Central memory CD8-positive, alpha-beta T cell (primary cell): ENCODE measurements around the gene SUSD3.

Experiments used
- ATAC-seq: fragments of 150-1000 bp; cut with Tn5 transposase; replicated peaks from 2 replicates; pipeline ENCODE4 v1.10.0; 2022; ENCODE audit warnings: mild to moderate bottlenecking, moderate FRiP score, moderate number of reproducible peaks; ENCODE audit not compliant: poor library complexity, severe bottlenecking; ENCODE audit errors: extremely low read depth
- DNase-seq, 2 donors: peaks; one replicate each; pipeline ENCODE4 v3.0.0; 2021; ENCODE audit warnings: low spot score in 2 of 2
- H3K27ac Mint-ChIP-seq: one replicate; pipeline ENCODE4 v1.8.0; 2022; ENCODE audit warnings: low read depth, mild to moderate bottlenecking, moderate library complexity, mixed read lengths
- H3K27me3 Mint-ChIP-seq: one replicate; pipeline ENCODE4 v1.8.0; 2022; ENCODE audit warnings: mixed read lengths
- H3K36me3 Mint-ChIP-seq: one replicate; pipeline ENCODE4 v1.8.0; 2022; ENCODE audit warnings: mild to moderate bottlenecking, moderate library complexity, mixed read lengths; ENCODE audit not compliant: insufficient read depth
- H3K4me1 Mint-ChIP-seq: one replicate; pipeline ENCODE4 v1.8.0; 2022; ENCODE audit warnings: mixed read lengths
- H3K4me3 Mint-ChIP-seq: one replicate; pipeline ENCODE4 v1.8.0; 2022; ENCODE audit warnings: mild to moderate bottlenecking, moderate library complexity, mixed read lengths
- H3K9me3 Mint-ChIP-seq: one replicate; pipeline ENCODE4 v1.8.0; 2022; ENCODE audit warnings: mixed read lengths

Gene SUSD3

GRCh38 chr9:93033531-93033930 lies 25.0 kb upstream of the SUSD3 start:
- H3K4me3 Mint-ChIP-seq: no peak overlapping the region
- peak overlapping the region; percentile 85 for H3K27ac Mint-ChIP-seq
- peaks cover 37% of the 10 kb centered on the region for H3K36me3 Mint-ChIP-seq
- H3K4me1 Mint-ChIP-seq: peaks cover 36% of the 10 kb centered on the region
- ATAC-seq: no peak
- H3K27me3 Mint-ChIP-seq: no peaks in the 10 kb centered on the region
- DNase-seq: no peak
- no peaks in the 10 kb centered on the region for H3K9me3 Mint-ChIP-seq

- Mint-ChIP-seq H3K9me3 (no peaks in the 10 kb centered on the region), H3K36me3 (peaks cover 40% of the 10 kb centered on the region), H3K4me1 (peaks cover 34% of the 10 kb centered on the region), H3K27ac (no peak overlapping the region), H3K4me3 (no peak overlapping the region), H3K27me3 (no peaks in the 10 kb centered on the region)
- no peak for DNase-seq
- ATAC-seq: no peak
These were observed 23.3 kb upstream of the SUSD3 start for GRCh38 chr9:93035106-93035660.

GRCh38 chr9:93035821-93036351 lies 22.6 kb upstream of the SUSD3 start:
- Mint-ChIP-seq H3K4me3 (no peak overlapping the region), H3K9me3 (no peaks in the 10 kb centered on the region), H3K27me3 (no peaks in the 10 kb centered on the region), H3K4me1 (peaks cover 29% of the 10 kb centered on the region), H3K36me3 (peaks cover 38% of the 10 kb centered on the region), H3K27ac (peak overlapping the region; percentile 80)
- ATAC-seq (no peak), DNase-seq (no peak)

GRCh38 chr9:93036887-93037475 lies 21.5 kb upstream of the SUSD3 start:
- H3K4me3 Mint-ChIP-seq: no peak overlapping the region
- H3K9me3 Mint-ChIP-seq: no peaks in the 10 kb centered on the region
- no peaks in the 10 kb centered on the region for H3K27me3 Mint-ChIP-seq
- H3K4me1 Mint-ChIP-seq: peaks cover 28% of the 10 kb centered on the region
- peaks cover 42% of the 10 kb centered on the region for H3K36me3 Mint-ChIP-seq
- ATAC-seq (no peak), DNase-seq (no peak)
- H3K27ac Mint-ChIP-seq: peak overlapping the region; percentile 80

- Mint-ChIP-seq H3K9me3 (no peaks in the 10 kb centered on the region), H3K27ac (peak overlapping the region; percentile 55), H3K4me3 (no peak overlapping the region), H3K4me1 (peaks cover 26% of the 10 kb centered on the region), H3K27me3 (no peaks in the 10 kb centered on the region), H3K36me3 (peaks cover 39% of the 10 kb centered on the region)
- no peak for DNase-seq
- no peak for ATAC-seq
These were observed 21.0 kb upstream of the SUSD3 start for GRCh38 chr9:93037476-93037971.

GRCh38 chr9:93038918-93039317 lies 19.6 kb upstream of the SUSD3 start:
- no peak for DNase-seq
- no peaks in the 10 kb centered on the region for H3K9me3 Mint-ChIP-seq
- H3K4me1 Mint-ChIP-seq: peaks cover 33% of the 10 kb centered on the region
- peak overlapping the region; percentile 6 for H3K27ac Mint-ChIP-seq
- no peak overlapping the region for H3K4me3 Mint-ChIP-seq
- no peak for ATAC-seq
- H3K27me3 Mint-ChIP-seq: no peaks in the 10 kb centered on the region
- H3K36me3 Mint-ChIP-seq: peaks cover 30% of the 10 kb centered on the region

- Mint-ChIP-seq H3K27ac (peak overlapping the region; percentile 6), H3K36me3 (peaks cover 28% of the 10 kb centered on the region), H3K4me1 (peaks cover 33% of the 10 kb centered on the region), H3K4me3 (no peak overlapping the region), H3K27me3 (no peaks in the 10 kb centered on the region), H3K9me3 (no peaks in the 10 kb centered on the region)
- DNase-seq (no peak), ATAC-seq (no peak)
These were observed 19.0 kb upstream of the SUSD3 start for GRCh38 chr9:93039456-93039855.

GRCh38 chr9:93039976-93040375 lies 18.5 kb upstream of the SUSD3 start:
- no peak overlapping the region for H3K4me3 Mint-ChIP-seq
- H3K9me3 Mint-ChIP-seq: no peaks in the 10 kb centered on the region
- H3K27ac Mint-ChIP-seq: peak overlapping the region; percentile 29
- no peaks in the 10 kb centered on the region for H3K27me3 Mint-ChIP-seq
- ATAC-seq (no peak), DNase-seq (no peak)
- peaks cover 27% of the 10 kb centered on the region for H3K36me3 Mint-ChIP-seq
- H3K4me1 Mint-ChIP-seq: peaks cover 33% of the 10 kb centered on the region

GRCh38 chr9:93040409-93040808 lies 18.1 kb upstream of the SUSD3 start:
- ATAC-seq: no peak
- Mint-ChIP-seq H3K27me3 (no peaks in the 10 kb centered on the region), H3K9me3 (no peaks in the 10 kb centered on the region), H3K27ac (peak overlapping the region; percentile 29), H3K36me3 (peaks cover 26% of the 10 kb centered on the region), H3K4me1 (peaks cover 33% of the 10 kb centered on the region), H3K4me3 (no peak overlapping the region)
- no peak for DNase-seq

GRCh38 chr9:93041108-93041802 lies 17.2 kb upstream of the SUSD3 start:
- Mint-ChIP-seq H3K4me1 (peaks cover 33% of the 10 kb centered on the region), H3K4me3 (no peak overlapping the region), H3K36me3 (peaks cover 24% of the 10 kb centered on the region), H3K27me3 (no peaks in the 10 kb centered on the region), H3K27ac (peak overlapping the region; percentile 29), H3K9me3 (no peaks in the 10 kb centered on the region)
- ATAC-seq: no peak
- no peak for DNase-seq

- no peaks in the 10 kb centered on the region for H3K9me3 Mint-ChIP-seq
- ATAC-seq: peak; percentile 32
- peaks cover 25% of the 10 kb centered on the region for H3K36me3 Mint-ChIP-seq
- H3K27me3 Mint-ChIP-seq: no peaks in the 10 kb centered on the region
- DNase-seq: no peak
- H3K4me1 Mint-ChIP-seq: peaks cover 29% of the 10 kb centered on the region
- H3K27ac Mint-ChIP-seq: peak overlapping the region; percentile 77
- H3K4me3 Mint-ChIP-seq: no peak overlapping the region
These were observed 15.4 kb upstream of the SUSD3 start for GRCh38 chr9:93043122-93043521.

- Mint-ChIP-seq H3K9me3 (no peaks in the 10 kb centered on the region), H3K27me3 (no peaks in the 10 kb centered on the region), H3K27ac (no peak overlapping the region), H3K4me3 (no peak overlapping the region), H3K4me1 (peaks cover 31% of the 10 kb centered on the region), H3K36me3 (peaks cover 20% of the 10 kb centered on the region)
- no peak for ATAC-seq
- DNase-seq: no peak
These were observed 13.0 kb upstream of the SUSD3 start for GRCh38 chr9:93045521-93045920.
